SK-N-SH (cell line): Measurements from ENCODE around the gene ISM1.

Experiments used
- EP300 ChIP-seq, 2 experiments: IDR thresholded peaks; 2 replicates each; pipeline versions ENCODE4 v1.4.0 to v1.6.1; 2012; ENCODE audit warnings: borderline replicate concordance in 1 of 2, low read depth in 1 of 2, low read length in 1 of 2
- EZH2phosphoT487 ChIP-seq: fragments of 200-600 bp; sonication (generic); IDR thresholded peaks from 2 replicates; pipeline ENCODE4 v1.6.1; 2017; ENCODE audit warnings: low read depth, mixed run types, mild to moderate bottlenecking, antibody characterized with exemption, moderate library complexity, borderline replicate concordance
- GABPA ChIP-seq: IDR thresholded peaks from 2 replicates; pipeline ENCODE4 v1.4.0; 2012; ENCODE audit warnings: low read depth, mild to moderate bottlenecking
- JUND ChIP-seq: IDR thresholded peaks from 2 replicates; pipeline ENCODE4 v1.4.0; 2012
- YY1 ChIP-seq: IDR thresholded peaks from 2 replicates; pipeline ENCODE4 v1.4.0; 2012; ENCODE audit warnings: low read depth, mild to moderate bottlenecking
- TF ChIP-seq, protein P1 (sequence below): fragments of 200-600 bp; sonication (generic); IDR thresholded peaks from 2 replicates; pipeline ENCODE4 v1.6.1; 2017; ENCODE audit warnings: antibody characterized with exemption, mild to moderate bottlenecking, moderate library complexity

DNA sequence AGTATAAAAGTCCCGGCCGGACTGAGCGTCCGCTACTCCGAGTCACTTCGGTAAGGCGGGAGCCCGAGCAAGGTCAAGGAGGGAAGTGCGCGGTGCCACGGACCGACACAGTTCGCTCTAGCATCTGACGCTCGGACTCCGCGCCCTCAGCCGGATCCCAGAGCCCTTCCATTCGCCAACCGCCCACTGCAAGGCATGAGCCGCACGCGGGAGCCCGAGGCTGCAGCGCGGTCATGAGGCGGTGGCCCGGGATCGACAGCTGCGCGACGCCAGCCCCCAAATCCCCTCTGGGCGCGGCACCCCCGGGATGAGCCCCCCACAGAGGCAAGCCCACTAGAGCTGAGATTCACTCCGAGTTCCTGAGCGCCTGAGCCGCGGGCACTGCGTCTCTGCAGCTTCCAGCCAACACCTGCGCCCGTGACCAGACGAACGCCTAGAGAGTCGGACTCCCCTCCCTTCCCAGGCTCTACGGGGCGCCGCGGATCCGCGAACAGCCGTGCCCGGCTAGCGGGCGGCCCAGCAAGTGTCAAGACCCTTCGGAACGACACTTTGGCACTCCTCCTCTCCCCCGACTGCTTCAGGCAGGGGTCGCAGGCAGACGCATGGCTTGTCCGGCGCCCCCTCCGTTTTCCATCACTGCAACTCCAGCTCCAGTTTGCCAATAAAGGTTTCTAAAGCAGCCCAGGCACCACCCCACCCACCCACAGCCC is 725 bp upstream of the ISM1 start:
- TF ChIP-seq, protein P1, sequence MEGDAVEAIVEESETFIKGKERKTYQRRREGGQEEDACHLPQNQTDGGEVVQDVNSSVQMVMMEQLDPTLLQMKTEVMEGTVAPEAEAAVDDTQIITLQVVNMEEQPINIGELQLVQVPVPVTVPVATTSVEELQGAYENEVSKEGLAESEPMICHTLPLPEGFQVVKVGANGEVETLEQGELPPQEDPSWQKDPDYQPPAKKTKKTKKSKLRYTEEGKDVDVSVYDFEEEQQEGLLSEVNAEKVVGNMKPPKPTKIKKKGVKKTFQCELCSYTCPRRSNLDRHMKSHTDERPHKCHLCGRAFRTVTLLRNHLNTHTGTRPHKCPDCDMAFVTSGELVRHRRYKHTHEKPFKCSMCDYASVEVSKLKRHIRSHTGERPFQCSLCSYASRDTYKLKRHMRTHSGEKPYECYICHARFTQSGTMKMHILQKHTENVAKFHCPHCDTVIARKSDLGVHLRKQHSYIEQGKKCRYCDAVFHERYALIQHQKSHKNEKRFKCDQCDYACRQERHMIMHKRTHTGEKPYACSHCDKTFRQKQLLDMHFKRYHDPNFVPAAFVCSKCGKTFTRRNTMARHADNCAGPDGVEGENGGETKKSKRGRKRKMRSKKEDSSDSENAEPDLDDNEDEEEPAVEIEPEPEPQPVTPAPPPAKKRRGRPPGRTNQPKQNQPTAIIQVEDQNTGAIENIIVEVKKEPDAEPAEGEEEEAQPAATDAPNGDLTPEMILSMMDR, result no peak
- TF ChIP-seq JUND, result no peak
- no peak for TF ChIP-seq EP300 (IDR thresholded peaks at IDR 0.05; ENCODE audit: borderline replicate concordance in 1 of 2, low read depth in 1 of 2, low read length in 1 of 2)
- TF ChIP-seq GABPA, result no peak
- TF ChIP-seq YY1, result no peak
- no peak for TF ChIP-seq EZH2phosphoT487
